Measurements from ENCODE around the gene PPP4R1.
"Not testable (repeated sequence)": the region's sequence is repeated elsewhere in the genome, so short reads cannot be mapped to it uniquely, and the experiment has no call there.

The PPP4R1 gene, protein sequence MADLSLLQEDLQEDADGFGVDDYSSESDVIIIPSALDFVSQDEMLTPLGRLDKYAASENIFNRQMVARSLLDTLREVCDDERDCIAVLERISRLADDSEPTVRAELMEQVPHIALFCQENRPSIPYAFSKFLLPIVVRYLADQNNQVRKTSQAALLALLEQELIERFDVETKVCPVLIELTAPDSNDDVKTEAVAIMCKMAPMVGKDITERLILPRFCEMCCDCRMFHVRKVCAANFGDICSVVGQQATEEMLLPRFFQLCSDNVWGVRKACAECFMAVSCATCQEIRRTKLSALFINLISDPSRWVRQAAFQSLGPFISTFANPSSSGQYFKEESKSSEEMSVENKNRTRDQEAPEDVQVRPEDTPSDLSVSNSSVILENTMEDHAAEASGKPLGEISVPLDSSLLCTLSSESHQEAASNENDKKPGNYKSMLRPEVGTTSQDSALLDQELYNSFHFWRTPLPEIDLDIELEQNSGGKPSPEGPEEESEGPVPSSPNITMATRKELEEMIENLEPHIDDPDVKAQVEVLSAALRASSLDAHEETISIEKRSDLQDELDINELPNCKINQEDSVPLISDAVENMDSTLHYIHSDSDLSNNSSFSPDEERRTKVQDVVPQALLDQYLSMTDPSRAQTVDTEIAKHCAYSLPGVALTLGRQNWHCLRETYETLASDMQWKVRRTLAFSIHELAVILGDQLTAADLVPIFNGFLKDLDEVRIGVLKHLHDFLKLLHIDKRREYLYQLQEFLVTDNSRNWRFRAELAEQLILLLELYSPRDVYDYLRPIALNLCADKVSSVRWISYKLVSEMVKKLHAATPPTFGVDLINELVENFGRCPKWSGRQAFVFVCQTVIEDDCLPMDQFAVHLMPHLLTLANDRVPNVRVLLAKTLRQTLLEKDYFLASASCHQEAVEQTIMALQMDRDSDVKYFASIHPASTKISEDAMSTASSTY

DNA sequence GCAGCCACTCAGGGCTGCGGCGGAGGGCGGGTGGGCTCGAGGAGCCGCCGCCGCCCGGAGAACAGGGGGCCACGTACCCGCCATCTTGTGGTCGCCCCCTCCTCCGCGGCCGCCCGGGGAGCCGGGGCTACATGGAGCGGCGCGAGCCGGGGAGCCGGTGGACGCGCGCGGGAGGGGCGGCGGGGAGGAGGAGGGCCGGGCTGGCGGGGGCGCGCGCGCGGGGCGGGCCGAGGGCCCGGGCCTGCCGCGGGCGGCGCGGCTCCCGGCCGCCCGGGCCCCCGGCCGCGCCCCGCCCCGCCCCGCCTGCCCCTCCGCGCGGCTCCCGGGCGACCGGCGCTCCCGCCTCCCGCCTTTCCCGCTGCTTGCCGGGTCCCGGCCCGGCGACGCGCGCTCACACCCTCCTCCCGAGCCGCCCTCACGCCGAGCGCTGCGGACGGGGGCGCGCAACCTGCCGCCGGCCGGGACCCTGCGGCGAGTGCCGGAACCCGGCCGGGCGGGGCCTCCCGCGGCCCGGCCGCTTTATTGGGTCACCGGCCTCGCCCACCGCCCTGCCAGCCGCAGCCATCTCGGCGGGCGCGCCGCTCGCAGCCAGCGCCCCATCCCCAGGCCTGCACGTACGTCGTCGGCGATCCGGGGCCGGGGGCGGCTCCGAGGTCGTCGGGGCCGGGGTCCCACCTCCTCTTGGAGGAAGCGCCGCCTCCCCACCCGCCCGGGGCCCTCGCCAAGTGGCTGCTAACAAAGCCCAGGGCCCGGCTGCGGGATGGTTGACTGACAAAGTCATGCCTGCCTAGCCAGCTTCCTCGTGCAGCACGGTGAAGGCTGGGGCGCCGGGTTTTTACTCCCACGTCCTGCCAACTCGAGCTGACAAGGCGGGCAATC lies at the start of gene PPP4R1:
TSS of gene PPP4R1 (minus strand) at position 159 of the 879 bp plus-strand sequence. CDS start at position 84, 75 bp downstream.
- peak; percentile 63 for DNase-seq (ENCODE audit: low read depth)

DNA sequence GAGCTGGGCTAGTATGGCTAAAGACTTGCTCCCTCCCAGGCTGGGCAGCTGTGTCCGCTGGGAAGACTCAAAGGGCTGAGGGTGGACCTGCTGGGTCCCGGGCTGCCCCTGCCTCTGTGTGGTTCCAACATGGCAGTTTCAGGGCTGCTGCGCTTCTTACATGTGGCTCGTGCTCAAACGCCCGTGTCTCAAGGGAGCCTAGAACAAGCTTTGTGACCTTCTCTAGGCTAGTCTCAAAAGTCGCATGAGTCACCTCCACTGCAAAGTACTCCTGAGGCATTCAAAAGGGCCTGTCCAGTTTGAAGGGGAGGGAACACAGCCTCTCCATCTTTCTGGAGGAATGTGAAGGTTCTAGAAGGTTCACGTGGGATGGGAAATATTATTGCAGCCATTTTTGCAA lies 49.0 kb upstream of the PPP4R1 start:
- no peak for DNase-seq (ENCODE audit: low read depth)

DNA sequence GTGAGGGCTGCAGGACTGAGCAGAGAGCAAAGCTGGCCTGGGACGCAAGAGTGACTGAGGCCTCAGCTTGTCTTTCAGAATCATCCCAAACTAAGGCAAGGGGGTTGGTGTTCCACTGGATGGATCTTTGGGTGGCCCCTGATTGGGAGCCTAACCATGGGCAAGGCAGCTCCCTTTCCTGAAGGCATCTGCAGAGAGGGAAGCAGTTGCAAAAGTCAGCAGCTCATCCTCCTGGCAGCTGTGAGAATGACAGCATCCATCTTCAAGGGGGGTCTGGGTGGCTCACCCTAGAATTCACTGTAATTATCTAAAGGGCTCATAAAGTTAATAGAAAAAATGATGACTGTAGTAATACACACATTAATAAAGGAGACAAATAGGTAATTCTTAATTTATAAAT lies 47.2 kb upstream of the PPP4R1 start:
- no peak for DNase-seq (ENCODE audit: low read depth)

DNA sequence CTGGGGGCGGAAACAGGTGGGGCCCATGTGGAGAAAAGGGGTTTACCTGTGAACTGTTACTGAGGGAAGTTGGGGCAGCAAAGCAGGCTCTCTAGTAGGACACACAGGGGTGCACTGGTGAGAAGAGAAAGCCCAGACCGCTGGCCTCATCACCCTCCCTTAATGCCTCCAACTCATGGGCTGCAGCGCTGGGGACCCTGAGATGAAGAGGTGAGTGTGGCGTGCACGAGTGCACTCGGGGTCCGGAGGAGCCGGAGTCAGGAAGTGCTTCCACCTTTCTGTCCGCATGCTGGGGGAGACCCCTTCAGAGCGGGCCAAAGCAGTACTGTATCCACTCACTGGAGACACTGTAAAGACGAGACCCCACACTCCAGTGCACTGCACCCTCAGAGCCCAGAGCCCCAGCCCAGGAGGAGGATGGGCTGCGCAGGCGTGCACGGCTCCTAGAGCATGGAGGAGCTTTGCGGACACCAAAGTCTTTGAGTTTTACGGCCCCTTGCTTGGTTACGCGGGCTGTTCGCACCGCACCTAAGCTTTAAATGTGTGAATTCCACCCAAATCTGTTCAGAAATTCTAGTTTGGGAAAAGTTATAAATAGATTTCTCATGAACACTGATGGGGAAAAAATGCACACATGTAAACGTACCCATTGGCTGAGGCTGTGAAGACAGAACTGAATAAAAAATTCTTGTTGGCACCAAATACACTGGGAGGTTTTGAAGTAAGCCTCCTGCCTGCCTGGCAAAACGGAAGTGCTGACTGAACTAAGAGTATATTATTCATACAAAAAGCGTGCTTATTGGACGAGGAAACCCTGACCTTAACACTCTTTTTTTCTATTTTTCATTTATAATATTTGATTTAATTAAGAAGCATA lies 45.4 kb upstream of the PPP4R1 start:
- DNase-seq (ENCODE audit: low read depth) = no peak

DNA sequence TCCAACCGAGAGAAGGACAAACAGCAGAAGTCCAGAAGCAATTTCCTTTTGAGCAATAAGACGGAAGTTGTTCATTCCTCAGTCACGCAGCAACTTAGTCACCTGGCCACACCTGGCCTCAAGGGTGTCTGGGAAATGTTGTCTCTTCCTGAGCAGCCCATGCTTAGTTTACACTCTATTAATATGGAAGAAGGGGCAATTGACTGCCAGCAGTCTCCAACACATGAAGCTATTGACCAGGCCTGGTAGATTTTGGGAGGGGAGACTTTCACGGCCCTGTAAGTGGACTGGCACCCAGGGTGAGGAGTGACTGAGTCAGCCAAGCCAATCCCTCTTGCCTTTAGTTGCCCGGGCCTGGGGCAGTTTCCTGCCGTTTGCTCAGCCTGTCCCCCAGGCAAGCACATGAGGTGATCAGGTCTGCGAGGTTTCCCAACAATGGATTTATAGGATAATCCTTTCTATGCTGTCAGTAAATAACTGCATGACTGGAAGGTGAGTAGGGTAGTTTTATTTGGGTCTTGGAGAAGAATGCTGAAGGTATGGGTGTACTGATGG lies 43.8 kb upstream of the PPP4R1 start:
- DNase-seq (ENCODE audit: low read depth) = no peak

DNA sequence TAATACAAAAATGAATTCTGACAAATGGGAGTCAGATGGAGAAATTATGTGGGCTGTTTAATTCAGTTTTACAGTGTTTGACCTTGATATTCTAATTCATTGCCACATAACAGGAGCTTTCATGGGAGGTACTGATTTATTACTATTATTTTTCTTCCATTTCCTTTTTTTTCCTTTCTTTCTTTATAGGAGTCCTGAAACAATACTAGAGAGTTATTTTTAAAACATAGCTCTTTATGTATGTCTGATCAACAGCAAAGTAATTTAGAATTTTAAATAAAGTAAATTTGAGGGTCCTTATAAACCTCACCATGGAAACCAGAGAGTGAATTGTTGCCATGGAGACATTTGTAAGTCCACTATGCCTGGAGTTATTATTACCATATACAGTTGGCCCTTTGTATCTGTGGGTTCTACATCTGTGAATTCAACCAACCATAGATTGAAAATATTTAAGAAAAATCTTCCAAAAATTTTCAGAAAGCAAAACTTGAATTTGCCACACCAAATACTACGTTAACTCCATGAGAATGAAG lies 40.9 kb upstream of the PPP4R1 start:
- no peak for DNase-seq (ENCODE audit: low read depth)

DNA sequence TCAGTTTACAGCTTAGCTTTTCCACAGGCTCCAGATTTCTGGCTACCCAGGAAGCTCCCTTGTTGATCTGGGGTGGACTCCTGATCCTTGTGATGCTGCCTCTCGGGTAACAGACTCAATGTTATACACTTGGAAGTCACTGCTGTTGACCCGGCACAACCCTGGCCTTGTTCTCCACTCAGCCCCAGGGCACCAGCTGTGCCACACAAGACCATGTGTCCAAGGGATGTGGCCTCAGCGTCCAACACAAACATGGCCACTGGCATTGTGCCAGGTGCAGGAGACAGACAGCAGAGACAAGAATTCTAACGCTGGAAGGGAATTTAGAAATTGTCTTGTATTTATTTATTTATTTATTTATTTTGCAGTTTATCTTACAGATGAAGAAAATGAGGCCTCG lies 39.0 kb upstream of the PPP4R1 start:
- DNase-seq (ENCODE audit: low read depth) = no peak

DNA sequence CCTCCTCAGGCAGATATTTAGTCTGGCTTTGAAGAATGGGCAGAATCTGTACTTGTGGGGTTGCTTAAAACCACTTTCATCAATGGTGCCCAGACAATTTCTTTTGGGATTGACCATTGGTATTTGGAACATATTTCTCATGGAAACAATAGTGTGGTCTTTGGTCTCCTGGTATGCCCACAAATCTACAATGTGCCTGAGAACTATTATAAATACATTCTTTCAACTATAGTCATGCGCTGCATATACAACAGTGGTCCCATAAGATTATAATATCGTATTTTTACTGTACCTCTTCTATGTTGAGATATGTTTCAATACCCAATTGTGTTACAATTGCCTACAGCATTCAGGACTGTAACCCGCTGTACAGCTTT lies 34.8 kb upstream of the PPP4R1 start:
- DNase-seq (ENCODE audit: low read depth) = no peak

DNA sequence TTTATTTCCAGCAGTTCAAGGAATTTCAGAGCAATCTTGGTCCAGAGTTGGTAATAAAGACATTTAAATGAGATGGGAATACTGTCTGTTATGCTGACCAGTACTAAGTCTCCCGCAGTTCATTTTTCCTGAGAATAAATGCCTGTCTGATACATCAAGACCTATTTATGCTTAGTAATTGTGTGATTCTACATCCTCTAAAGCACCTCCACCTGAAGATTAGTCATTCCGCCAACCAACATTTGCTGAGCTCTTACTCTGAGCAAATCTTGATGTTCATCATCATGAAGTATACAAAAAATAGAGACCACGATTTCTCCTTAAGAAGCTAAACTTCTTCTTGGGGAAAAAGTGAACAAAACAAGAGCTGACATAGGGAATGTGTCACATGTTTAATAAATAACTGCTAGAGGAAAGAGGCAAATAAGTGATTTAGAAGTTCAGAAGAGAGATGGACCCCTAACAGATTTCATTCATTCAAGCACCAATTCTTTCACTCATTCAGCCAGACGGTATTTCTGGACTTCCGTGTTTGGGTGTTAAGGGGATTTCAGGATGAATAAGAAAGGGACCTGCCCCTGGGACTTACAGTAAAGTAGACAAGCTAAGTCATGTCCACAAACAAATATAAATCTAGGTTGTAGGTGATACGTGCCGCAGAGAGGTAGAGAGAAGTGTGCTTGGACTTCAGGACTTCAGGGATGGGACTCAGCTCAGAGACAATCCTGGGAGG lies 34.2 kb upstream of the PPP4R1 start:
- DNase-seq (ENCODE audit: low read depth) = no peak

DNA sequence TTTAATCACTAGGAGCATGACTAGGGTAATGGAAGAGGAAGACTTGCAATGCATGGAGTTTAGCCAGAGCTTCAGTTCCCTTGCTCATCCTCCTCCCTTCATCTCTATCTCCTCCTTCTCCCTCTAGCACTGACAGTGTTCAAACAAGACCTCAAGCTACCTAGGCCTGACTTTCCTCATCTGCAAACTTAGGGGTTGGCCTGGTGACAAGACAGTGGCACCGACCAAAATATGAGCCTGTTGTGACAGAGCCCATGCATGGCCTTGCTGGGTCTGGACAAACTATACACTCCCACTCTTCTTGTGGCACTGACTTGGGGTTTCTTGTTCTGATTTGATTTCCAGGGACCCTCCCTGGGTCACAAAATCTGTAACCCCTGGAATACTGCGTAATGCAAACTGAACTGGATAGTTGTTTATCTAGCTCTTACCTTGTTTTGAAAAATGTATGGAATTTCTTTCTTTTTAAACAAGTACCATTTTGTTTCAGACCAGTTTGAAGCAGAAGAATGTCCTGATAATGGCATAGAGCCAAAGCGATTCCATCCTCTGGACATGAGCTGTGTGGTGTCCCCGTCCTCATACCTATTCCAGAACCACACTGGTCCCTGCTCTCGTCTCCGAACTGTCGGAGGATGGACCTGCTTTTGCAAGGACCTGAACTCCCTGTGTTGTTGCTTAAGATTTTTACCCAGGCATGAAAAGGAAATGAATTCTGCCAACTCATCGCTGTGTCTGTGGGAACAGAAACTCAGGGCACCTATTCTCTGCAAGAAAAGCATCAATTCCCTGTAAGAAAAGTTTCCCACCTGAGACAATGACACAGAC lies 33.4 kb upstream of the PPP4R1 start:
- DNase-seq (ENCODE audit: low read depth) = peak; percentile 68

DNA sequence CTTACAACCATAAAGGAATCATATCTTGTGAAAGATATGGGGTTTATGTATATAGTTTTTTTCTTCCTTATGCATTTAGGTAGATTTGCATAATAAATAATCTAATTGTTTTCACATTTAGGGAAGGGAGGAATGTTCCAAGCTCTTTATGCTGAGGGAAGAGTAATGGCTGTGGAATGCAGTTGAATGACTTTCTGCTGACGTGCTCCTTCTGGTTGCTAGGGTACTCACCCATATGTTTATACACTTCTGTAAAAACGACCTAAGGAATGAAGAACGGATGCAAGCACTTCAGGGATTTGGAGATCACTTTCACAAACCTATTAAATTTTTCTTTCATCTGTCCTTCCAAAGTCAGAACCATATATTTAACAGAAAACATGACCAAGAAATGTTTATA lies 29.2 kb upstream of the PPP4R1 start:
- peak; percentile 98 for DNase-seq (ENCODE audit: low read depth)

DNA sequence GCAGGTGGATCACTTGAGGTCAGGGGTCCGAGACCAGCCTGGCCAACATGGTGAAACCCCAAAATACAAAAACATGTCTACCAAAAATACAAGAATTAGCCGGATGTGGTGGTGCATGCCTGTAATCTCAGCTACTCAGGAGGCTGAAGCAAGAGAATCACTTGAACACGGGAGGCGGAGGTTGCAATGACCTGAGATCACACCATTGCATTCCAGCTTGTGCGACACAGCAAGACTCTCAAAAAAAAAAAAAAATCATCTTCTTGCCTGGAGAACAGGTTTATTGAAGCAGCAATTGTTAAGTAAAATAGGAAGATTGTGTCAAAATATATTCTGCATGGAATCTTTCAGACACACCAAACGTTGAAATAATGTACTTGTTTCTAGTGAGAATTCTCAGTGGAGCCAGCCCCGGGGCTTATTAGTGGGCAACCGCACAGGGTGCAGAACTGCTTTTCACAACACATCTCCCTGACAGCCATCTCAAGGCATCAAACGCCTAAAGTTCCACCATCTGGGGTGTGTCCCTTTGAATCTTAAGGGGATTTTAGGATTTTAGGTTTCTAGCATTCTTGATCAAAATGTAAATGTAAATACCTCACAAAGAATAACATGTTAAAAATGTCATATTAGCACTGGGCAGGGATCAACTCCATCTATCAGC lies 28.6 kb upstream of the PPP4R1 start:
- peak; percentile 48 for DNase-seq (ENCODE audit: low read depth)

DNA sequence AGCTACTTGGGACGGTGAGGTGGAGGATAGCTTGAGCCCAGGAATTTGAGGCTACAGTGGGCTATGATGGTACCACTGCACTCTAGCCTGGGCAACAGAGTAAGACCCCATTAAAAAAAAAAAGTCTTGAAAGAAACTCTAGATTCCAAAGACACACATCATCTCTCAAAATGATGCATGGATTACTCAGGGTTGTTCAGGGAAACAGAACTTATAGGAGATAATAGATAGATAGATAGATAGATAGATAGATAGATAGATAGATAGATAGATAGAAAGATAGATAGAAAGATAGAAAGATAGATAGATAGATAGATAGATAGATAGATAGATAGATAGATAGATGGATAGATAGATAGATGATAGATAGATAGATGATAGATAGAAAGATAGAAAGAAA lies 26.7 kb upstream of the PPP4R1 start:
- DNase-seq (ENCODE audit: low read depth) = not testable (repeated sequence)

DNA sequence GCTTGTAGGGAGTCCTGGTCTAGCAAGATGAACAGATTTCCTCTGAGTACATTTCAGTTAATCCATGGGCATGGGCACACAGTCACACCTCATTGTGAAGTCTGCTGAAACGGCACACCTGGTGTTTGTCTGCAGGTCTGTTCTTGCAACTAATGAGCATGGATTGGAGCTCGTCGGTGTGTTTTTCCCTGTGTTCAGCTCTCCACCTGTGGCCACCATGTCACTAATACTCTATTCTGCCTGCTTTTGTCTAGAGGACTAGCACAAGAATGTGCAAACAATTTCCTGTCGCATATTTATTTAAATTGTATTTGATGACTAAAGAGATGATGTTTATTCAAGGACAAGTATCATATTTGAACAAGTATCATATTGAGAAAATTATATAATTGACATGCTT lies 24.5 kb upstream of the PPP4R1 start:
- DNase-seq (ENCODE audit: low read depth) = no peak

DNA sequence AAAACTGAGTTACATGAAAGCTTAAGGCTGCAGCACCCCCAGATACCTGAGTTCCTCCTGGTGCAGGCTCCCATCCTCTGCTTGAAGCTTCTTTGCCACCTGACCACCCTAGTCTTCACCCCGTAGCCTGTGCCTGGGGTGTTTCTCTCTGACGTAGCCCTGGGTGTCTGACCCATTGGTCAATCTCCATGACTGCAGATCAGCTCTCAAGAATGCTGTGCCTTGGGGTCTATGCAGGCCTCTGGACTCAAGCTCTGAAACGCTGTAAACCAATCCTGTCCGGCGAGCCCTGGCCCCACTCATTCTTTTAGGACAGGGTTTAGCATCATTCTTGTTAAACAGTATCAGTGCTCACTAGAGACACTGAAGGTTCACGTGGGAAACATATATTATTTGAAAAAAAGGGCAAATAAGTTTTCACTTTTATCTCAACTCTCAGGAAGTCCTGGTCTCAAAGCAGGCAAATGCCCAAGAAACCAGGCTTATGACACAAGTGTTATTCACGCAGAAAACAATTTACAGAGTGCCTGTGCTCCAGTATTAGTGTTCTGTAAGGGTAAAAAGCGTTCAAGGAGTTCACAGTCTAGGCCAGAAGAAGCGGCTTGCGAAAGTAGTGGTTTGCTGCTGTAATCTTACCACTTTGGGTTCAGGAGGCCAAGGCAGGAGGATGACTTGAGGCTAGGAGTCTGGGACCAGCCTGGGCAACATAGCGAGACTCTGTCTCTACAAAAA lies 22.8 kb upstream of the PPP4R1 start:
- DNase-seq (ENCODE audit: low read depth) = peak; percentile 53

DNA sequence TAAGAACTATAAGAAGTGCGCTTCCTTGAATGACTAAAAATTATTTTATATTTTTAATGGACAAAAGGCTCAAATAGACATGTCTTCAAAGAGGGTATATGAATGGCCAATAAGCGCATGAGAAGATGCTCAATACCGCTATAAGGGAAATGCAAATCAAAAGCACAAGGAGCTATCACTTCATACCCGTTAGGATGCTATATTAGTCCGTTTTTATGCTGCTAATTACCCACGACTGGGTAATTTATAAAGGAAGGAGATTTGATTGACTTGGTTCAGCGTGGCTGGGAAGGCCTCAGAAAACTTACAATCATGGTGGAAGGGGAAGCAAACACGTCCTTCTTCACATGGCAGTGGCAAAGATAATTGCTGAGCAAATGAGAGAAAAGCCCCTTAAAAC lies 20.5 kb upstream of the PPP4R1 start:
- no peak for DNase-seq (ENCODE audit: low read depth)

DNA sequence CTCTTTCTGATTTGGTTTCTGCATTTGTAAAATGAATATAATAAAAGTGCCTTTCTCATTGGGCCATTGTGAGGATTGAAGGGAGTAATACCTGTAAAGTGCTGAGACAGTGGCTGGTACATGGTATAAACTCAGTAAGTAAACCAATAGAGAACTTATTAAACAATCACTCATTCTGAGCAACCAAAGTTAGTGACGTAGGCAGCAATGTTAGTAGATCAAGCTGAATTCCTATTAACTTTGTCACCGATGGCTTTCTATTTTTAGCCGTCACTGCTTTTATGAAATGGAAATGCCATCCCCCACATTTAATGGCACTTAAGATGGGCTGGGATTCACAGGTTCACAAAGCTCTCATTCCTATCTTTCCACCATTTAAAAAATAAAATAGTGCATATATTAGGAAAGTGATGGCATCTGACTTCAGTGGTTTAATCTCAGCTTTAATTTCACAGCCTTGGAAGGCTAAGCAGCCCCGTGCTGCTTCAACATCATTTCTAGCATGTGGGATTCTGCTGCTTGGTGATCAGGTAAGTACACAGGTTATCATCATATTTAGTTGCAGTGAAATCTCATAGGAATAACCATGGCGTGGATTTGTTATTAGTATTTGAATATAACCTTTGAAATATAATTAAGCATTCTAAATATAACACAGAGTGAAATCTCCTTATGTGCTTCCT lies 17.6 kb upstream of the PPP4R1 start:
- DNase-seq (ENCODE audit: low read depth) = peak; percentile 73

Measured in amniotic epithelial cell (primary cell).